ENCODE data around the gene CRELD2.

The CRELD2 gene

DNA sequence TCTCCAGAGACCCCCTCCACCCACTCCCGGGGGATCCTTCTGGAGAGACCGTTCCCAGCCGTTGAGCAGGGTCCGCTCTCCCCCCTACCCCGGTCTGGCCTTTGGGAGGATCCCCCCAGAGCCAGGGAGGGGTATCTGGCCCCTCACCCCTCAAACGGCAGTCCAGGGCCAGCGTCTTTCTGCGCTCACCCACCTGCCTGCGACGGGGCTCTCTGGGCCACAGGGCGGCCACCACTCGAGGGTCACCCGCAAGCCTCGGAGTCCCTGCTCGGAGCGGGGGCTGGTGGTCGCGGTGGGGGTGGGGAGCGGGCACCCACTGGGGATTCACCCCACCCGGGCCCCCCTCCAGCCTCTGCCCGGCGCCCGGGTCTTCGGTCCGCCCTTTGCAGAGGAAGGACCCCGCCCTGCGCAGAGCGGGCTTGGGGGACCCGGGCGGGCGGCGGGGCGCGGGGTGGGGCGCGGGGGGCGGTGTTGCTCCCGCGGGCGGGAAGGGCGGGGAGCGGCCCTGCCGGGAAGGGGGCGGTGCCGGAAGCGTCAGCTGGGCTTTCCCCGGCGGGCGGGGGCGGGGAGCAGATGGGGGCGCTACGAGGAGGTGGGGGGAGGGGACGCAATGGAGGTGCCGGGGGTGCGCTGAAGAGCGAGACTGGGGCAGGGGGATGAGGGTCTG lies 16.6 kb downstream of the CRELD2 start:
- Histone ChIP-seq H3K4me3 (ENCODE audit: low read length in 2 of 2) (no peak overlapping the region), H3K27me3 (ENCODE audit: control insufficient read depth in 3 of 3, insufficient read depth in 3 of 3, low read depth in 1 of 3, low read length in 3 of 3) (peaks cover 0 to 14% (median 5%) of the 10 kb centered on the region in 3 experiments), H2BK120ac (ENCODE audit: low read depth, low read length) (peak overlapping the region; percentile 61), H4K91ac (ENCODE audit: low read depth, low read length, poor library complexity) (no peak overlapping the region), H2AFZ (ENCODE audit: low read length) (peak overlapping the region; percentile 59), H2BK12ac (ENCODE audit: low read length) (no peak overlapping the region), H4K8ac (ENCODE audit: low read depth, low read length) (no peak overlapping the region), H3K9ac (ENCODE audit: low read depth, low read length, poor library complexity) (peak overlapping the region; percentile 81), H2BK5ac (ENCODE audit: low read length) (peak overlapping the region; percentile 82), H3K14ac (ENCODE audit: low read length) (peak overlapping the region; percentile 89), H3K36me3 (replicated peaks in 1 of 2; ENCODE audit: control insufficient read depth in 2 of 2, insufficient read depth in 2 of 2, low read length in 2 of 2) (no peaks in the 10 kb centered on the region), H3K9me3 (replicated peaks in 1 of 2; ENCODE audit: control insufficient read depth in 2 of 2, insufficient read depth in 1 of 2, low read depth in 1 of 2, low read length in 2 of 2) (no peaks in the 10 kb centered on the region), H3K79me1 (ENCODE audit: low read depth, low read length) (no peaks in the 10 kb centered on the region), H3K18ac (ENCODE audit: low read length) (peak overlapping the region; percentile 95), H3K4ac (ENCODE audit: low read length) (peak overlapping the region; percentile 53), H3K23ac (ENCODE audit: low read depth, low read length, poor library complexity) (peak overlapping the region; percentile 55), H2BK15ac (ENCODE audit: low read length) (peak overlapping the region; percentile 94), H3K4me1 (ENCODE audit: control insufficient read depth in 2 of 2, insufficient read depth in 1 of 2, low read depth in 1 of 2, low read length in 2 of 2) (peaks cover 5 to 17% of the 10 kb centered on the region in 2 donors), H2AK5ac (ENCODE audit: low read depth, low read length) (peak overlapping the region; percentile 68), H3K4me2 (ENCODE audit: insufficient read depth, low read length, poor library complexity, severe bottlenecking) (peak overlapping the region; percentile 25), H3K27ac (replicated peaks; ENCODE audit: low read length) (no peak overlapping the region)
- no peak for DNase-seq (ENCODE audit: low spot score)
- no CpG with 5 or more reads among the region's 56 CpGs for WGBS, 2 donors (ENCODE audit: extremely low coverage in 2 of 2, insufficient read length in 2 of 2, insufficient replicate concordance in 1 of 2)

DNA sequence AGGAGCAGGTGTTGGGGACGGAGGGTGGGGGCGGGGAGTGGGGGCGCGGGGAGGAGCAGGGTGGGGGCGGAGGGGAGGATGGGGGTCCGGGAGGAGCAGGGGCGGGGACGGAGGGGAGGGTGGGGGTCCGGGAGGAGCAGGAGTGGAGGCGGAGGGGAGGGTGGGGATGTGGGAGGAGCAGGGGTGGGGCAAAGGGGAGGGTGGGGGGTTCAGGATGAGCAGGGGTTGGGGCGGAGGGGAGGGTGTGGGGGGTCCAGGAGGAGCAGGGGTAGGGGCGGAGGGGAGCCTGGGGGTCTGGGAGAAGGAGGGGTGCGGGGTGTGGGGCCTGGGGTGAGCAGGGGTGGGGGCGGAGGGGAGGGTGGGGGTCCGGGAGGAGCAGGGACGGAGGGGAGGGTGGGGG lies 17.1 kb downstream of the CRELD2 start:
- H3K27ac ChIP-seq (replicated peaks; ENCODE audit: low read length) = no peak overlapping the region
- DNase-seq (ENCODE audit: low spot score) = no peak
- no peak overlapping the region for H3K23ac ChIP-seq (ENCODE audit: low read depth, low read length, poor library complexity)
- H4K8ac ChIP-seq (ENCODE audit: low read depth, low read length) = no peak overlapping the region
- no peak overlapping the region for H3K4me3 ChIP-seq (ENCODE audit: low read length in 2 of 2)
- peaks cover 0 to 8% (median under 1%) of the 10 kb centered on the region in 3 experiments for H3K27me3 ChIP-seq (ENCODE audit: control insufficient read depth in 3 of 3, insufficient read depth in 3 of 3, low read depth in 1 of 3, low read length in 3 of 3)
- WGBS, 2 donors (ENCODE audit: extremely low coverage in 2 of 2, insufficient read length in 2 of 2, insufficient replicate concordance in 1 of 2) = no CpG with 5 or more reads among the region's 16 CpGs
- no peak overlapping the region for H2BK5ac ChIP-seq (ENCODE audit: low read length)
- H3K14ac ChIP-seq (ENCODE audit: low read length) = no peak overlapping the region
- H2AK5ac ChIP-seq (ENCODE audit: low read depth, low read length) = no peak overlapping the region
- H2BK120ac ChIP-seq (ENCODE audit: low read depth, low read length) = no peak overlapping the region
- H3K9ac ChIP-seq (ENCODE audit: low read depth, low read length, poor library complexity) = no peak overlapping the region
- H3K4me1 ChIP-seq (ENCODE audit: control insufficient read depth in 2 of 2, insufficient read depth in 1 of 2, low read depth in 1 of 2, low read length in 2 of 2) = peaks cover 5 to 17% of the 10 kb centered on the region in 2 donors
- no peaks in the 10 kb centered on the region for H3K9me3 ChIP-seq (replicated peaks in 1 of 2; ENCODE audit: control insufficient read depth in 2 of 2, insufficient read depth in 1 of 2, low read depth in 1 of 2, low read length in 2 of 2)
- H2AFZ ChIP-seq (ENCODE audit: low read length) = no peak overlapping the region
- H3K18ac ChIP-seq (ENCODE audit: low read length) = no peak overlapping the region
- no peak overlapping the region for H2BK15ac ChIP-seq (ENCODE audit: low read length)
- no peaks in the 10 kb centered on the region for H3K36me3 ChIP-seq (replicated peaks in 1 of 2; ENCODE audit: control insufficient read depth in 2 of 2, insufficient read depth in 2 of 2, low read length in 2 of 2)
- no peak overlapping the region for H4K91ac ChIP-seq (ENCODE audit: low read depth, low read length, poor library complexity)
- peak overlapping the region; percentile 18 for H3K4me2 ChIP-seq (ENCODE audit: insufficient read depth, low read length, poor library complexity, severe bottlenecking)
- no peak overlapping the region for H2BK12ac ChIP-seq (ENCODE audit: low read length)
- no peak overlapping the region for H3K4ac ChIP-seq (ENCODE audit: low read length)
- no peaks in the 10 kb centered on the region for H3K79me1 ChIP-seq (ENCODE audit: low read depth, low read length)

DNA sequence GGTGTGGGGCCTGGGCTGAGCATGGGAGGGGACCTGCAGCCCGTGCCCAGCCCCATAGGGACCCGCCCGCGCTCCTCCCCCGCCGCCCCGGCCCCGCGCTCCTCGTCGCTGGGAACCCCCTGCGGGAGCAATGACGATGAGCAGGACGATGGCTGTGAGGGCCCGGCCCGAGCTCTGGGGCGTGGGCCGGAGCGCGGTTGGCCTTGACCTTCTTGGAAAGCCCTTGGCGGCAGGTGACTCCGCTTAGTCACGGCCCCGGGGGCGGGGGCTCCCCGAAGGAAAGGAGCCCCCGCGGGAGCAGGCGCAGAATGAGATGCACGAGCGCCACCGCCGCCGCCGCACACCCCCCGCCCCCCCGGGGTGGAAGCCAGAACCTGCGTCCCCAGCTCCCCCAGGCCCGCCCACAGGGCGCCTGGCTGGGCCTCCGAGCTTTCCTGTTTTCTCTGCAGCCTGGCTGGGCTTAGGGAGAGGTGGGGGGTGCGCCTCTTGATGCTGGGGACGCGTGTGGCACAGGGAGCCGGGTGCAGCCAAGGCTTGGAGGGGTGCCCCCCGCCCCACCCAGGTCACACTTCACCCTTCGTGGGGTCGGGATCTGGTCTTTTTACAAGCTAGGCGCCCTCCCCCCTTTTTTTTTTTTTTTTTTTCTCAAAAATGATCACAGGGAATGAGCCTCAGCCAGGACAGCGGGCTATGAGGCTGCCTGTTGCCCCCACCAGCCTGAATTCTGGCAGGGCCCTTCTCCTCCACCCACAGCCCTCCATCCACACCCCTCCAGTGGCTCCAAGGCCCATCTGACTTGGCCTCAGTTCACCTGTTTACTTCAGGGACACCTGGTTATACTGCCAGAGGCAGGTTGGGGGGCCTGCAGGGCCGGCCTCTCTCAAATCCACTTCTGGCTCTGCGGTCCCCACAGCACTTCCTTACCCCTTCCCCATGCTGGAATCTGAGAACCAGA lies 17.9 kb downstream of the CRELD2 start:
- Histone ChIP-seq H2BK5ac (ENCODE audit: low read length) (no peak overlapping the region), H3K4me1 (ENCODE audit: control insufficient read depth in 2 of 2, insufficient read depth in 1 of 2, low read depth in 1 of 2, low read length in 2 of 2) (peaks cover 5 to 17% of the 10 kb centered on the region in 2 donors), H4K8ac (ENCODE audit: low read depth, low read length) (no peak overlapping the region), H4K91ac (ENCODE audit: low read depth, low read length, poor library complexity) (peak overlapping the region; percentile 53), H3K18ac (ENCODE audit: low read length) (peak overlapping the region; percentile 85), H2AK5ac (ENCODE audit: low read depth, low read length) (peak overlapping the region; percentile 63), H3K4me3 (ENCODE audit: low read length in 2 of 2) (no peak overlapping the region), H3K36me3 (replicated peaks in 1 of 2; ENCODE audit: control insufficient read depth in 2 of 2, insufficient read depth in 2 of 2, low read length in 2 of 2) (no peaks in the 10 kb centered on the region), H2AFZ (ENCODE audit: low read length) (peak overlapping the region; percentile 80), H3K4ac (ENCODE audit: low read length) (no peak overlapping the region), H2BK15ac (ENCODE audit: low read length) (peak overlapping the region; percentile 49), H3K9ac (ENCODE audit: low read depth, low read length, poor library complexity) (no peak overlapping the region), H3K9me3 (replicated peaks in 1 of 2; ENCODE audit: control insufficient read depth in 2 of 2, insufficient read depth in 1 of 2, low read depth in 1 of 2, low read length in 2 of 2) (no peaks in the 10 kb centered on the region), H3K4me2 (ENCODE audit: insufficient read depth, low read length, poor library complexity, severe bottlenecking) (peak overlapping the region; percentile 49), H2BK12ac (ENCODE audit: low read length) (no peak overlapping the region), H3K23ac (ENCODE audit: low read depth, low read length, poor library complexity) (no peak overlapping the region), H3K79me1 (ENCODE audit: low read depth, low read length) (no peaks in the 10 kb centered on the region), H3K27me3 (ENCODE audit: control insufficient read depth in 3 of 3, insufficient read depth in 3 of 3, low read depth in 1 of 3, low read length in 3 of 3) (peaks cover 0 to 6% (median 0%) of the 10 kb centered on the region in 3 experiments), H3K27ac (replicated peaks; ENCODE audit: low read length) (no peak overlapping the region), H3K14ac (ENCODE audit: low read length) (no peak overlapping the region), H2BK120ac (ENCODE audit: low read depth, low read length) (no peak overlapping the region)
- DNase-seq (ENCODE audit: low spot score) = no peak
- WGBS, 2 donors (ENCODE audit: extremely low coverage in 2 of 2, insufficient read length in 2 of 2, insufficient replicate concordance in 1 of 2) = no CpG with 5 or more reads among the region's 52 CpGs
